ENCODE data around the gene XXYLT1.

XXYLT1 gene

DNA sequence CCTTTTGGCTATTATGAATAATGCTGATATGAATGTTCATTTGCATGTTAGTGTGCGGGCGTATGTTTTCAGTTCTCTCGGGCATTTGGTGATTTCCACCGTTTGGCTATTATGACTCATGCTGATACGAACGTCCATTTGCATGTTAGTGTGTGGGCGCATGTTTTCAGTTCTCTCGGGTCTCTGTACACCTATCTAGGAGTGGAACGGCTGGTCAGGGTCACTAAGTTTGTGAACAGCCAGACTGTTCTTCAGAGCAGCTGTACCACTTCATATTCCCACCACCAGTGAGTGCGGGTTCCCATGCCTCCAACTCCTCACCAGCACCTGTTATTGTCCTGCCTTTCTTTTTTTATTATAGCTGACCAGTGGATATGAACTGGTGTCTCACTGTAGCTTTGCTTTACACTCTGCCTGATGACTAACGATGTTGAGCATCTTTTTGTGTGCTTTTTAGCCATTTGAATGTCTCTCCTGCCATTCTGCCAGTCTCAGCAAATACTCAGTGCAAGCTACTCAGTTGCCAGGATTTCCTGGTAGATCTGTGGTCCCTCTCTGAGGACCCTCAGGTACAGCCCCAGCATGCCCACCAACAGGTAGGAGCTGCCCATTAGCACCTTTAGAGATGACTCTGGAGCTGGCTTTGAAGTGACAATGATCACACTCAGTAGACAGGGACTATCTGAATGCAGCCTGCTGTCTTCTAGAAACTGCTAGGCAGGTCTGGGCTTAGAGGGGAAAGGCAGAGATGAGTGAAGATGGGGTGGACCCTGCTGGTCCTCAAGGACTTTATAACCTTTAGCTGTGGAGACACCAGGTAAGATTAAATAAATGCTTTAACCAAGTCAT is 141.1 kb downstream of the XXYLT1 start:
- DNase-seq (ENCODE audit: low read depth), result no peak

DNA sequence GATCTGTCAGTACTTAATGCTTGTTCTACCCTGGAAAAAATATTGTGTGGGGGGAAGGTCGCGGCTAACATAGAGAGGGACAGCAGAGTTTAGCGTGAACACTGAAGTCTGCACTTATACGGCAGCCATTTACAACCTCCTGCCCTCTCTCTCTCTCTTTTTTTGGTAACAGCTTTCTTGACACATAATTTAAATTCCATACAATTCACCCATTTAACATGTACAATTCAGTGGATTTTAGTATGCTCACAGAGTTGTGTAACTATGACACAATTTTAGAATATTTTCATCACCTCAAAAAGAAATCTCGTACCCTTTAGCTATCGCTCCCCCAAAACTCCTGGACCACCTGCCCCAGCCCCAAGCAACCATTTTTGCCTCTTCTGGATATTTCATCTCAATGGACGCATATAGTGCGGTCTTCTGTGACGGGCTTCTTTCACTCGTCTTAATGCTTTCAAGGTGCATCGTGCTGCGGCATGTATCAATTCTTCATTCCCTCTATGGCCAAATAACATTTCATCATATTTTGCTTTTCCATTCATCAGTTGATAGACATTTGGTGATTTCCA is 141.8 kb downstream of the XXYLT1 start:
- no peak for DNase-seq (ENCODE audit: low read depth)

DNA sequence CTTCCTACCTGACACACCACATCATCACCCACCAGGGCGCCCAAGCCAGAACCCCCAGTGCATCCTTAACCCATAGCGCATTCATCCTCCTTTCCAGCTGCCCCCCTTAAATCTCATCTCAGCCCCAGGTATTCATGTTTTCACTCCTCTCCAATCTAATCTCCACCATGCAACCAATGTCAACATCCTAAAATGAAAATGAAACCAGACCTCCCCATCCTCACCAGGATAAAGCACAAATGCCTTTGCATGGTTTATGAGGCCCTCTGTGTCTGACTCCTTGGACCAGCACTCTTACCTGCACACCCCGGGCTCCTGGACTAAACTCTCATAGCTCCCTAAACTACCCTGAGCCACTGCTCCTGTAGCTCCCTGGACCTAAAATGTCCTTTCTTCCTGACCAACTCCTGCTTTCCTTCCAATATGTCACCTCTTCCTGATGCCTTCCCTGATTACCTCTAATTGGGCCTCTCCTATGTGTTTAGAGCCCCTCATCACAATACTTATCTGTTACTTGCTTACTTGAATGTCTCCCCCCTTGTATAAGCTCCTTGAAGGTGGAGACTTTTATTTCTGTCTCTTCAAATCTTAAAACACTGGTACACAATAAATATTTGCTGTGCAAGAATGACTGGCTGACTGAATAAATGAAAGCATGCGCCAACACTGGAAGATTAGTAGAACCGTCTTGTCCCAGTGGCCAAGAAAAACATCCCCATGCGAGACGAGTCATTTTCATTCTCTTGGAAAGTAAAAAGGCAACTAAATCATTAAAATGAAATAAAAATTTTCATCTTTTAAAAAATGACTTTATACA is 142.5 kb downstream of the XXYLT1 start:
- DNase-seq (ENCODE audit: low read depth), result no peak

DNA sequence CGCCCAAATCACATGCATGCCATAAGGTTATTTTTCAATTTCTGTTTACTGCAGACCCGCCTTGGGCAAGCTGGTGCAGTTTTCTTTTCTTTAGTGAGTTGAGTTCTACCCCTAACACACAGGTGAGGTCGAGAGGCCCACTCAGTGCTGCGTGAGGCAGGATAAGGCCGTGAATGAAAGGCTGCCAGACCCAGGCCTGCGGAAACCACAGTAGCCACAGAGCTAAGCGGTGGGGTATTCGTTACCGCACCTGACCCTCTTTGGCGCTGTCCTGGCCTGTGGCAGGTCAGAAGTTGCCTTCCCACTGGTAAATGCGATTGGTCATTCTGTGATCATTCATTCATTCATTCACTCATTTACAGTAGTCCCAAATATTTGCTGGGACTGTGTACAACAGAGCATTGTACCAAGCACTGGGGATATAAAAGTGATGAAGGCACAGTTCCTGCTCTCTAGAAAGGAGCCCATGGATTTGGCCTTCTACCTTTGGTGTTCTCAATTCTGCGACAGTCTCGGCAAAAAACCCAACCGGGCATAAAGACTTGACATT is 144.8 kb downstream of the XXYLT1 start:
- no peak for DNase-seq (ENCODE audit: low read depth)

DNA sequence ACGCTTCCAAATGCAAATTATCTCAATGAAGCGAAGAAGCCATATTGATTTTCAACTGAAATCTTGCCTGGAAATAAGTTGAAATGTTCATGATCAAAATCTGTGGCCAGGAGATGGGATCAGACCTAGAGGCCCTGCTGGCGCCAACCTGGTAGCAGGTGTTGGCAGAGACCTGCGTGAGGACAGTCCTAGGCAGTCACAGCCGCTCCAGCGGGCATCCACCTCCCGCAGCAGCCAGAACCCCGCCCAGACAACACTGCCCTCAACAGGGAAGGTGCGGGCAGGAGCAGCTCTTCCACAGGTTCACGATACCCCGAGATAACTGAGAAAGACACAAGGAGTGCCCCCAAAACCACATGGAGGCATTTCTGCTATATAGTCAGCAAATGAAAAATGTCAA is 145.3 kb downstream of the XXYLT1 start:
- DNase-seq (ENCODE audit: low read depth), result no peak

DNA sequence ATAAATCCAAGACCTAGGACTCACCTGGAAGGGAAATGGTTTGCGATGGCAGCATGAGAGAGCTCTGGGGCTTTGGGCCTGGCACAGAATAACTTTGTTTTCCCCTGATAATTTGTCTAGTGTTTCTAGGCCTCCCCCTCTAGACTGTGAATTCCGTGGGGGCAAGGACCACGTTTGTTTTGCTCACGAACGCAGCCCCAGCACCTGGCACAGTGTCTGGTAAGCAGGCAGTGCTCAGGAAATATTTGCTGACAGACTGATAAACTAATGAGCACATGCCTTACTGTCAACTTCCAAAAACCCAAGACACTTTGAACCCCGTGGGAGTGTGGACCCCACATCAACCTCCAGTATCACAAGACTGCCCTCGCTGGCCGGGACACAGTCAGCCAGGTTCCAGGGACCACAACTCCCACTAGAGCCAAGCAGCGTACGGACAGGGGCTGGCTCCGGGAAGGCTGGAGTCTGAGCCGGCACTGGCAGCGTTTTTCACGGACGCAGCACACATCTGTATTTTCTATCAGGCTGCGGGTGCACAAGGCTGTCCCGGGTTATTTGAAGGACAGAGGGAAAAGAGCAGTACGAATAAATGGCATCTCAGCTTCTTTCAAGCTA is 146.5 kb downstream of the XXYLT1 start:
- DNase-seq (ENCODE audit: low read depth), result no peak

DNA sequence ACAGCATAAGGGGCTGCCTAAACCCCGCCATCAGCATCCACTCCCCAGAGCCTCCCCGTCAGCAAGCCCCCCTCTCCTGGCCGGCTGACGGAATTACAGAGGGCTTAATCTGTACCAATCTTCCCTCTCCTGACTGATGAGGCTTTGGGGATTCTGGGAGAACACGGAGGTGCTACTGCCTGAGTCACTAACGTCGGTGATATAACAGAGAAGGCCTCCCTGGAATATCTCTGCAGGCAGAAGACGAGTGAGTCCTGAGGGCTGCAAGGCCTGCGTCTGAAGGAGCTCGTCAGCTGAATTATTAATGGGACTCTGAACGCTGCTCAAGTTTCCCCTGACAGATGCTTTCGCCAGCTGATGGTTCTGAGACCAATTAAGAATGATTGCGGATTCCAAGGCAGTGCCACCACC is 147.7 kb downstream of the XXYLT1 start:
- no peak for DNase-seq (ENCODE audit: low read depth)

DNA sequence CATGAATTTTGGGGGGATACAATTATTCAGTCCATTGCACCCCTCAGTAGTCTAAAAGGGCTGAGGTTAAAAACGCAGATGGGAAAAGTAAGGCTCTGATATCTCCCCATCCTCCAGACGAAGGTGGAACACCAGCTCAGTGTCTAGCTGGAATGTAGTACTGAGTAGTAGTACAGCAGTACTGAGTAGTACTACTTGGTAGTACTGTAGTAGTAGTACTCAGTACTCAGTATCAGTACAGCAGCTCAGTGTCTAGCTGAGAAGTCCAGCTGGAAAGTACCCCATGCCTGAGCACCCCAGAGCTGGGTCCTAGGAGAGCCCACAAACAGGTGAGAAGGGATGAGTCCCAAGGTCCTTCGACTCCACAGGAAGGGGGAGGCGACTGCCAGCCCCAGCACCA is 148.7 kb downstream of the XXYLT1 start:
- no peak for DNase-seq (ENCODE audit: low read depth)

DNA sequence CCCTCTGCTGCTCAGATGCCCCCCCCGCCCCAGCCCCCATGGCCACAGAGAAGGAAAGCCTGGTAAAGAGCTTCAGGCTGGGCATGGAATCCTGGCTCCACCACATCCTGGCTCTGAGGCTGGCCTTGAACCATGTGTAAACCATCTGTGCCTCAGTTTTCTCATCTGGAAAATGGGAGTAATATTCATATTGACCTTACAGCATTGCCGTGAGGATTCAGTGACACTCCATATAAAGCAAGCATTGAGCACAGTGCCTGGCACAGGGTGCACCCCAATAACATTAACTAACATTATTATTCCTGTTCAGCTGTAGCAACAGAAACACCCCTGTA is 150.7 kb downstream of the XXYLT1 start:
- DNase-seq (ENCODE audit: low read depth), result no peak

DNA sequence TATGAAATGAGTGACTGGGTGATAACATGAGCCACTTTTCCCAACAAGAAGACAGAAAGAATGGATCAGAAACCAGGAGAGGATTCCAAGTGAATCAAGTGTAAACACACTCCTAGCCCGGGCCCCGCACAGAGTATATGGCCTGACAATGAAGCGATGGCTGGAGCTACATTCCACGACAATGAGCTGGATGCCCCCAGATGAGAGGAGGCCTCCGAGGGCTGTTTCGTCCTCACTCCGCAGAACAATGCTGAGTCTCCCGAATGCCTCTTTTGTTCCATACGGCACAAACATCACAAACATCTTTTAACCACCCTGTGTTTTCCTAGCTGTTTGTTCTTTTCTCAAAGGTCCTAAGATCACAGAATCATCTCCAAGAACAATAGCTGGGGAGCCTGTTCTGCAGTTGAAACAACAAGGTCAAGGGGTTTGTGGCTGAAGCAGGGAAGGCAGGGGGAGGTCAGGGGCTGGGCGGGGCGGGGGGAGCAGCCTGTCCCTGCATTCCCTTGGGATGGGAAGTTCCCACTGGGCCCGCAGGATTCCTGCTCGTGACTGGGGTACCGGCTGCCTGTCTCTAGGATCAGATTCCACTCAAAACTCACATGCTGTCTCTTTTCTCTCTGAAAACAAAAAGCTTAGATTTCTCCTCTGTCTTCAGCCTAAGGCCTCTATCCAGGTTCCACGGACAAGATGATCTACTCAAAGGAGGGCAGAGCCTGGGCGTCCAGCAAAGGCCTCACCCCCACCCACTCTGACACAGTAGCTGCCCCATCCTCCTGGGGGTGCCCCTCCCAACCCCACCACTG is 151.3 kb downstream of the XXYLT1 start:
- no peak for DNase-seq (ENCODE audit: low read depth)

DNA sequence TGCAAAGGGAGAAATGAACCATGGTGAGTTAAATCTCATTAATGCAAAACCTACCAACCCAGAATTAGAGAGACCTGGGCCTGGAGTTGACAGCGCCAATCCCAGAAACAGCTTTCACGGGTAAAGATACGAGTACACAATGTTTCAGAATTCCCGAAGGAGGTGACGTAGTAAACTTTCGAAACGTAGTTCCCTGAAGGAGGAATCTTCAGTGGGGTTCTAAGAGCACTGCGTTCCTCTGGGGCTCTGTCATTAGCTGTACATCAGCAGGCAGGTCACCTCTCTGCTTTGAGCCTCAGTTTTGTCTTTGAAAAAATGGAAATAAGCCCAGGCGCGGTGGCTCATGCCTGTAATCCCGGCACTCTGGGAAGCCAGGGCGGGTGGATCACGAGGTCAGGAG is 152.3 kb downstream of the XXYLT1 start:
- DNase-seq (ENCODE audit: low read depth), result no peak

DNA sequence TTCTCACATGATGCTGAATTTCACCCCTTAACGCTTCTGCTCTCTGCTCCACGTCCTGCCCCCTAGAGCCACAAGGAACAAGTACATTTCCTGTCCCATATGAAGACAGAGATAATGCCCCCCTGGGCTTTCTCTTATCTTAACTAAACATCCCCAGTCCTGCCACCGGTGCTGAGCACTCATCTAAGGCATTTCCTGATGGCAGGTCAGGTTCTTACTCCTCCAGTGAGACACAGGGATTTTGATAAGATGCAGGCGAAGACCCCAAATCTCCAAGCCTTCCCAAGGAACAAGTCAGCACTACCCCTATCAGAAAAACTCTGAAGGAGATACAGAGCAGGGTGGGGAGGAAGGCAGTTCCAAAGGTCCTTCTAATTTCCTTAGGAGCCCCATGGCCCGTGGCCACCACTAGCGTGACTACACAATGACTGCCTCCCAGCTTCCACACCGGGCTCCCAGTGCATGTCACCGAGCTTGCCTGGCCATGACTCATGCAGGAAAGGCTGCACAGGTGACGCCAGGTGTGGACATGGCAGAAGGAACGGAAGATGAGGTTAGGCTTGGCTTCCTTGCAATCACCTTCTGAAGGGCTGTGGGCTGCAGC is 152.9 kb downstream of the XXYLT1 start:
- DNase-seq (ENCODE audit: low read depth), result no peak

DNA sequence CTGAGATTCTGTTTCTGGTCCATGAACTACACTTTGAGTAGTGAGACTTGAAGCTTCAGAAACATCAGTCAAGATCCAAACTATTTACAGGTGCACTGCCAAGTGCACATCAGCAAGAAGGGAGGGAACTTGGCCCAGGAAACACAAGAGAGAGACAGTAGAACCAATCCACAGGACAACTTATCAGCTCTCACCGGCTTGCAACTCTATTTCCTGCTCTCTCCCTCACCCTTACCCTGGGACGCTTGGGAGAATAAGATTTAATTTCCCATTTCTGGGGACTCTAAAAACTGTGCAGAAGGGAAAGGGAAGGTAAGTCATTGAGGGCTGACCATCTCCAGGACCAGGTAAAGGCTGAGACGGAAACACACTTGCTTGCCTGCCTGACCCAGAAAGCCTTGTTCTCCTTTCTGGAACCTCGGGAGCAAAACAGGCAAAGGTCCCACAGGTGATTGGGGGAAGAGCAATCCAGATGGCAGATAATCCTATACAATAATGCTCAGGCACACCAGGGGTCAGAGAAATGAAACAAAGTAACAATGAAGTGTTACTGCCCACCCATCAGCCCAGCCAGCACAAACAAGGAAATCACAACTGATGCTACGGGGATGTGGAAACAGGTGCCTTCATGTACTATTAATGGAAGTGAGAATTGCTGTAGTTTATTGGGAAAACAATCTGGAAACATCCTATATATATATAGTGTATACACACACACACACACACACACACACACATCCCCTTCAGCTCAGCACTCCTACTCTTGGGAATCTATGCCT is 154.4 kb downstream of the XXYLT1 start:
- DNase-seq (ENCODE audit: low read depth), result no peak

DNA sequence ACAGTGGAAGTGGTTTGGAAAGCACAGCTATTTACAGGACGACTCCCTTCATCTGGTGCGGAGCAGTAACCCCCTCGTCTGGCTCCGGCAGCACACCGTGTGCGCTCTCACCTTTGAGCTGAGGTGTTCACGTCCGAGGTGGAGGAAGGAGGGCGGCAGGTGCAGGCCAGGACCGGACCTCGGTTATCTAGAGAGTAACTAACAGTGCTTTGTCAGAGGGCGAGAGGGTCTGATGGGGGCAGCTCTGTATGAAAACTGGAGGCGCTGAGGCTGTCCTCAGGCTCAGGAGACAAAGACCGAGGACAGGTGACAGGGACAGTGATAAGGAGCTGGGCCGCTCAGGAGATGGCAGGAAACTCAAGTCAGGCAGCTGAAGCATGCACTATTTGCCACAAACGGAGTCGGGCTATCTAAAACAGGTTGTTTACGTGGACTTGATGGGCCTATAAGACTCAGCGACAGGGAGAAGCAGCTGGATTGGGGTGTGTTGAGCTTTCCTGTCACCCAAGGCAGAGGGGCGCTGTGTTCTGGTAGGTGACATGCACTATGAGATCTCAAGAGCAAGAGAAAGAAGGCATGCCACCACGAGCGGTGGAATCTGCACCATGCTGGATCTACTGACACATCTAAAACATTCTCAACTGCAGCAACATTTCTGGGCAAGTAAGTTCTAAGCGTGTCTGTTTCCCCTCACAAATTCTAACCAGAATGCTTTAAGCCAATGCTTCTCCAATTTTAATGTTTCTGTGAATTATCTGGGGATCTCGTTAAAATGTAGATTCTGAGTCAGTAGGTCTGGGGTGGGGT is 155.2 kb downstream of the XXYLT1 start:
- no peak for DNase-seq (ENCODE audit: low read depth)

DNA sequence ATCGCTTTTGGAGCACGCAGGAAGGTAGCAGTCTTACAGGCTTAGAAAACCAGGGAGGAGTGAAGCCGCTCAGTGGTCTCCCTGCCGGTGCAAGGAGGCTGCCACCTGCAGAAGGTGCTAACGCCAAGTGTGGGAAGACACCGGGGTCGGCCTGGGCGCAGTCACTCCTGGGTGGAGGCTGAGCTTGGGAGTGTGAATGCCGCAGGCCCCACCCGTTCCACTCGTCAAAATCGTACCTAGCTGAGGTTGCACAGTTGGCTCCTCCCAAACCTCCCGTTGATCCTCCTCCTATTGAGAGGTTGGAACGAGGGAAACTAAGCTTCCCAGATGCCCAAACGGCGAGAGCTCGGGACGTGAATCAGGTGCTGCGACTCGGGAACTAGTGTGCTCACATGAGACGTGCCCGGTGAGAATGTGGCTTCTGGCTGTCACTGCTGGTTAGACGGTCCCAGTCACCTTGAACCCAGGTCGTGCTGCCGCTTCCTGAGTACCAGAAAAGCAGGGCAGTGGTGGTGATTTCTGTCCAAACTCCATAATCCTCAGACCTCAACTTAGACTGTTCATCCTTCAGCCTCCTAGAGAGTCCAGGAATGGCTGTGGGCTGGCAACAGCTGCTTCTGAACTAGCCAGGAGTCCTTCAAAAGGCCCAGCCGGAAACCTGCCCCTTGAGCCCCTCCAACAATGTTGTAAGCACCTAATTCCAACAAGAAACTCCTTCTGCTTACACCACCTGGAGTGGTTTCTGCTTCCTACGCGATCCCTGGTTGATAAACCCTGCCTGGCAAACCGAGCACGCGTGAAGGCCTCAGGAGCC is 156.0 kb downstream of the XXYLT1 start:
- DNase-seq (ENCODE audit: low read depth), result no peak

DNA sequence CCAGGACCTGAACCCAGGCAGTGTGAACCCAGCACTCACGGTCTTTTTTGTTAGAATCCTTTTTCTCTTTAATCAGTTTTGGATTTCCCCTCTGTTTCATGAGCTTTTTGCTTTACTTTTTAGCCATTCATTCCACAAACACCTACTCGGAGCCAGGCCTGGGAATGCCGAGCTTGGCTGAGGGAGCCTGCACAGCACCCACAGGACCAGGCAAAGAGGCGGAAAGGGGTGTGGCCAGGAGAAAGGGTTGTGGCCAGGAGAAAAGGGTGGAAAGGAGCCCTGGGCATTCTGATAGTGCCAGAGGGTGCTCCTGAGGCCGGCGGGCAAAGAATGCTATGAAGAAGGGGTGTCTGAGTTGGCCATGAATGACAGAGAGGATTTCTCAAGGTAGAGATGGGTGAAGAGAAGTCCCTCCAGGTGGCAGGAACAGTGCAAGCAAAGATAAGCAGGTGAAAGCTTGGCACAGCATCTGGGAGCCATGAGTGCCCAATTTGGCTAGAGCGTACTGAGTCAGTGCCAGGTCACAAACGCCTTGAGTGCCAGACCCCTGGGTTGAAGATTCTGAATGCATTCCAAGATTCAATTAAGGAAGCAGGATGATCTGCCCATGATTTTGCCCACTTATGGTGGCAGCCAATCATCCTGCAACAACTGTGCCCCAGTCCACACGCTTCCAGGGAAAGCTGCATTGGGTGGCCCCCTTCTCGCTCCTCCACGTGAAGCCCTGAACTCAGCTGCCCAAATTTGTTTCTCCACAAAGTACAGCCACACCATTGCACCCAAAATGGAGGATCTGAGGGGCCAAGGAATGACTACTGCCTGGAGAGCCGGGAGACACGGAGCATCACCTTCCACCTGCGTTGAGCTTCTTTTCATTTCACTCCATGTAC is 157.2 kb downstream of the XXYLT1 start:
- DNase-seq (ENCODE audit: low read depth), result no peak

DNA sequence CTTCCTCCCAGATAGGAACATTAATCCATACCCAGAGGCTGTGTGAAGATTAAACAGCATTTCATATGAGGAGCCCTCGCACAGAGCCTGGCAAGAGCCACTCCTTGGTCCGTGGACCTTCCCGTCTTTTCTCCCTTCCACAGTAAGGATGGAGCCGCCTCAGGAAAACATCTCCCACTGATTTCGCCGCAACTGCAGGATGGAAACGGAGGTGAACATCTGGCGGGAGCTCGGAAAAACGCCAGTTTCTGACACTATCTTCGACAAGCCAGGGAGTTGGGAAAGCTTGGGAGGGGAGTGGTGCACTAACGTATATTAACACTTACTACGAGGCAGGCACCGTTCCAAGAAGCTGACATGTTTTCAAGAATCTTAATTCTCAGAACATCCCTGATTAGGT is 157.9 kb downstream of the XXYLT1 start:
- no peak for DNase-seq (ENCODE audit: low read depth)

DNA sequence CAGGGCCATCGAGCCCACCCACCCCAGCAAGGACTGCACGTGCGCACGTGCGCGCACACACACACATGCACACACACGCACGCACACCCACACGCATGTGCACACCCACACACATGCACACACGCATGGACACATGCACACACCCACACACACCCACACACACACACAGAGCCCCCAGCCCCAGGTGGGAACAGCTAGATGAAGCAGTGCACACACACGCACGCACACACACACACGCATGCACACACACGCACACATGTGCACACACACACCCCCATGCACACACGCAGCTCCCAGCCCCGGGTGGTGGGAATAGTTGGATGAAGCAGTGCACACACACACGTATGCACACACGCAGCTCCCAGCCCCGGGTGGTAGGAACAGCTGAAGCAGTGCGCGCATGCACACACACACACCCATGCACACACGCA is 158.6 kb downstream of the XXYLT1 start:
- no peak for DNase-seq (ENCODE audit: low read depth)
